CD14-positive monocyte (primary cell): ENCODE results near the gene FOXK2. TPM values are rescaled to one million over a fixed set of nuclear protein-coding genes. Genes with fewer than 3 reads are reported as not detected.

Experiments
- DNase-seq, 3 donors: peaks; one replicate each; pipeline ENCODE4 v3.0.0-alpha.2; 2011 to 2022
- H2AFZ ChIP-seq: 2 replicates; pipeline ENCODE4 v1.6.0; 2012; ENCODE audit warnings: mild to moderate bottlenecking, low read depth, low read length, inconsistent platforms; ENCODE audit not compliant: insufficient read depth, poor library complexity, severe bottlenecking
- H3K27ac ChIP-seq, 2 donors: 1 replicate in 1 of 2; 2 replicates in 1 of 2; pipeline ENCODE4 v1.5.1; 2012 to 2013; ENCODE audit warnings: low read length in 2 of 2, control low read depth in 1 of 2, inconsistent platforms in 1 of 2, low read depth in 1 of 2, mild to moderate bottlenecking in 1 of 2
- H3K27me3 ChIP-seq, 2 donors: one replicate each; pipeline versions ENCODE4 v1.6.0 to v1.6.1; 2011 to 2013; ENCODE audit warnings: low read length in 2 of 2; ENCODE audit not compliant: control insufficient read depth in 2 of 2, insufficient read depth in 2 of 2
- H3K36me3 ChIP-seq, 2 donors: replicated peaks in 1 of 2; 1 replicate in 1 of 2; 2 replicates in 1 of 2; pipeline versions ENCODE4 v1.5.1 to v1.6.1; 2012 to 2013; ENCODE audit warnings: low read length in 2 of 2, control low read depth in 1 of 2, inconsistent platforms in 1 of 2, mild to moderate bottlenecking in 1 of 2; ENCODE audit not compliant: insufficient read depth in 2 of 2, control insufficient read depth in 1 of 2
- H3K4me1 ChIP-seq, 2 donors: 1 replicate in 1 of 2; 2 replicates in 1 of 2; pipeline versions ENCODE4 v1.5.1 to v1.6.1; 2012 to 2013; ENCODE audit warnings: low read length in 2 of 2, control low read depth in 1 of 2, inconsistent platforms in 1 of 2, mild to moderate bottlenecking in 1 of 2, moderate library complexity in 1 of 2; ENCODE audit not compliant: insufficient read depth in 2 of 2, control insufficient read depth in 1 of 2
- H3K4me2 ChIP-seq: replicated peaks from 2 replicates; pipeline ENCODE3; 2012; ENCODE audit warnings: low read length, moderate library complexity, mild to moderate bottlenecking; ENCODE audit not compliant: poor library complexity, severe bottlenecking; ENCODE audit errors: extremely low read depth
- H3K4me3 ChIP-seq, 3 experiments: fragments of 200-600 bp in 1 of 3; sonication (generic) in 1 of 3; replicated peaks in 1 of 3; 1 replicate in 2 of 3; 2 replicates in 1 of 3; pipeline ENCODE4 v1.5.1; 2011 to 2013; ENCODE audit warnings: low read length in 3 of 3, mild to moderate bottlenecking in 3 of 3, control low read depth in 2 of 3, low read depth in 2 of 3, inconsistent platforms in 1 of 3, moderate library complexity in 1 of 3
- H3K79me2 ChIP-seq: 2 replicates; pipeline ENCODE4 v1.6.0; 2012; ENCODE audit warnings: mild to moderate bottlenecking, control low read depth, inconsistent platforms, low read length, moderate library complexity; ENCODE audit not compliant: insufficient read depth
- H3K9ac ChIP-seq: 2 replicates; pipeline ENCODE4 v1.6.0; 2017; ENCODE audit warnings: low read length, mild to moderate bottlenecking; ENCODE audit not compliant: insufficient read depth, poor library complexity, severe bottlenecking
- H3K9me3 ChIP-seq, 2 donors: replicated peaks in 1 of 2; 1 replicate in 1 of 2; 2 replicates in 1 of 2; pipeline versions ENCODE4 v1.5.1 to v1.6.1; 2012 to 2013; ENCODE audit warnings: low read length in 2 of 2, control low read depth in 1 of 2; ENCODE audit not compliant: control insufficient read depth in 1 of 2, insufficient read depth in 1 of 2
- H4K20me1 ChIP-seq: 2 replicates; pipeline ENCODE4 v1.6.0; 2012; ENCODE audit warnings: mild to moderate bottlenecking, low read length, control low read depth, moderate library complexity; ENCODE audit not compliant: insufficient read depth
- H3K27ac Mint-ChIP-seq, 7 donors: one replicate each; pipeline ENCODE4 v1.8.0; 2020; ENCODE audit warnings: mild to moderate bottlenecking in 7 of 7, mixed read lengths in 7 of 7, moderate library complexity in 6 of 7, inconsistent platforms in 2 of 7
- H3K27me3 Mint-ChIP-seq, 3 donors: one replicate each; pipeline ENCODE4 v1.8.0; 2021 to 2022; ENCODE audit warnings: low read depth in 3 of 3, mild to moderate bottlenecking in 3 of 3, mixed read lengths in 3 of 3, moderate library complexity in 3 of 3, inconsistent platforms in 1 of 3
- H3K36me3 Mint-ChIP-seq, 2 donors: one replicate each; pipeline ENCODE4 v1.8.0; 2020; ENCODE audit warnings: mixed read lengths in 2 of 2, inconsistent platforms in 1 of 2, mild to moderate bottlenecking in 1 of 2
- H3K4me1 Mint-ChIP-seq: one replicate; pipeline ENCODE4 v1.8.0; 2020; ENCODE audit warnings: mild to moderate bottlenecking, mixed read lengths
- H3K4me3 Mint-ChIP-seq, 2 donors: one replicate each; pipeline ENCODE4 v1.8.0; 2020; ENCODE audit warnings: mild to moderate bottlenecking in 2 of 2, mixed read lengths in 2 of 2, moderate library complexity in 1 of 2
- H3K9me3 Mint-ChIP-seq, 7 donors: one replicate each; pipeline ENCODE4 v1.8.0; 2020 to 2022; ENCODE audit warnings: mixed read lengths in 7 of 7, mild to moderate bottlenecking in 6 of 7, moderate library complexity in 6 of 7, inconsistent platforms in 2 of 7
- CTCF ChIP-seq: fragments of 200-600 bp; IDR thresholded peaks from one replicate; pipeline ENCODE4 v1.8.0; 2022; ENCODE audit warnings: antibody characterized with exemption, mild to moderate bottlenecking
- WGBS: methylation state at CpG from one replicate; pipeline ENCODE4 v1.1.5; 2013; ENCODE audit warnings: missing lambda C conversion rate; ENCODE audit not compliant: insufficient coverage; 5-methylcytosine and 5-hydroxymethylcytosine counted together
- intact Hi-C, 2 donors: fragments of 100-400 bp; cut with micrococcal nuclease; formaldehyde crosslinking; loops; one replicate each; pipeline versions ENCODE4 v1.15.0 to v1.15.1; 2023
- polyA plus RNA-seq, 3 donors: library from polyadenylated mRNA; depleted of rRNA in 1 of 3; unstranded in 2 of 3; stranded (reverse) in 1 of 3; fragments of 300-500 nt in 2 of 3; fragments of >200 nt in 1 of 3; fragmentation: Illumina TruSeq in 2 of 3; gene quantifications; 1 replicate in 2 of 3; 2 replicates in 1 of 3; pipeline ENCODE4 v1.2.3, GENCODE V29; 2012 to 2021

The FOXK2 gene
- polyA plus RNA-seq, 3 donors = 3.5 to 18.4 (median 4.7) TPM

GRCh38 chr17:82544431-82545070 is 25.0 kb downstream of the FOXK2 start:
- H2AFZ ChIP-seq = no peak overlapping the region
- Mint-ChIP-seq H3K27ac (peak overlapping the region in 4 of 7 donors; percentile 32 to 70 (median 55)), H3K36me3 (peaks cover 4 to 7% of the 10 kb centered on the region in 2 donors), H3K4me3 (no peak overlapping the region), H3K9me3 (peaks cover 0 to 5% (median 0%) of the 10 kb centered on the region in 7 donors), H3K27me3 (no peaks in the 10 kb centered on the region), H3K4me1 (peaks cover 45% of the 10 kb centered on the region)
- no peaks in the 10 kb centered on the region for H3K9me3 ChIP-seq
- WGBS = 86% methylated on average over 9 of the region's 16 CpGs
- H3K4me2 ChIP-seq = no peak overlapping the region
- peaks cover 97% of the 10 kb centered on the region for H4K20me1 ChIP-seq
- no peak overlapping the region for H3K9ac ChIP-seq
- peaks cover 92% of the 10 kb centered on the region for H3K79me2 ChIP-seq
- no peaks in the 10 kb centered on the region for H3K27me3 ChIP-seq
- no peaks in the 10 kb centered on the region for H3K36me3 ChIP-seq
- no peak overlapping the region for H3K4me3 ChIP-seq
- intact Hi-C loops = no loop called here
- H3K27ac ChIP-seq = no peak overlapping the region
- peaks cover 32 to 39% of the 10 kb centered on the region in 2 donors for H3K4me1 ChIP-seq
- DNase-seq = no peak
- TF ChIP-seq CTCF = no peak

- H3K36me3 ChIP-seq = no peaks in the 10 kb centered on the region
- peak overlapping the region in 2 of 7 donors; percentile 53 to 70 for H3K27ac Mint-ChIP-seq
- H3K4me3 Mint-ChIP-seq = no peak overlapping the region
- H3K4me1 Mint-ChIP-seq = peaks cover 42% of the 10 kb centered on the region
- H3K79me2 ChIP-seq = peaks cover 97% of the 10 kb centered on the region
- H3K9me3 ChIP-seq = no peaks in the 10 kb centered on the region
- WGBS = no CpG with 5 or more reads among the region's 8 CpGs
- H2AFZ ChIP-seq = no peak overlapping the region
- no peaks in the 10 kb centered on the region for H3K27me3 ChIP-seq
- peaks cover 0 to 5% (median 0%) of the 10 kb centered on the region in 7 donors for H3K9me3 Mint-ChIP-seq
- intact Hi-C loops = no loop called here
- peaks cover 4 to 7% of the 10 kb centered on the region in 2 donors for H3K36me3 Mint-ChIP-seq
- peaks cover 97% of the 10 kb centered on the region for H4K20me1 ChIP-seq
- H3K4me2 ChIP-seq = no peak overlapping the region
- no peak overlapping the region for H3K4me3 ChIP-seq
- H3K4me1 ChIP-seq = peaks cover 31 to 36% of the 10 kb centered on the region in 2 donors
- no peaks in the 10 kb centered on the region for H3K27me3 Mint-ChIP-seq
- no peak overlapping the region for H3K27ac ChIP-seq
- no peak overlapping the region for H3K9ac ChIP-seq
- no peak for DNase-seq
- no peak for TF ChIP-seq CTCF
These were observed 25.5 kb downstream of the FOXK2 start for GRCh38 chr17:82545071-82545462.
